GM21526 (cell line): ENCODE data around the gene EPO.

Experiments used
- ATAC-seq: cut with Tn5 transposase; IDR thresholded peaks from one replicate; pipeline ENCODE4 v1.9.1; 2021; ENCODE audit warnings: moderate library complexity; ENCODE audit not compliant: unreplicated experiment, low FRiP score

Gene EPO

DNA sequence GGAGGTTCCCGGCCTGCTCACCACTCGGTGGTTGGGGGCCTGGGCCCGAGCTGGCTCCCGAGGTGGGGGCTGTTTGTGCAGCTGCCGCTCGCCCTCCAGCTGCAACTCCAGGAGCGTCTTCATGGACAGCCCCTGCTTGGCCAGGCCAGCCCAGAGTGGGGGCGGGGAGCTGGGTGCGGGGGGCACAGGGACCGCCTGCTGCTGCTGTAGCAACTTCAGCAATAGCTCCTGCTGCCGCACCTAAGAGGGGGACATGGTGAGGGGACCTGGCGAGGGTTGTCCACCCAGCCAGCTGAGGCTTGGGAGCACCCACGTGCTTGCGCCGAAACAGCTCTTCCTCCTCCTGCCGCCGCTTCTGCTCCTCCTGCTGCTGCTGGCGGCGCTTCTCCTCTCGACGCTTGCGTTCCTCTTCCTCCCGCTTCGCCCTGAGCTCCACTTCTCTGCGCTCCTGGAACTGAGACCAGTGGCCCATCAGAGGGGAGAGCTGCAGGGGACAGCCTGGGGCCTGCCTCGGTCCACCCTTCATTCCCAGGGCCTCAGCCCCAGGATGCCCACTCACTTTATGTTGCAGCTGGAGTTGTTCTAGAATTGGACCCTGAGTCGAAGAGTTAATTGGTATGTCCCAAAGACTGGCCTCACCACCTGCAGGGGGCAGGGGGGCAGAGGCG is 37.1 kb upstream of the EPO start:
- ATAC-seq, result no peak

DNA sequence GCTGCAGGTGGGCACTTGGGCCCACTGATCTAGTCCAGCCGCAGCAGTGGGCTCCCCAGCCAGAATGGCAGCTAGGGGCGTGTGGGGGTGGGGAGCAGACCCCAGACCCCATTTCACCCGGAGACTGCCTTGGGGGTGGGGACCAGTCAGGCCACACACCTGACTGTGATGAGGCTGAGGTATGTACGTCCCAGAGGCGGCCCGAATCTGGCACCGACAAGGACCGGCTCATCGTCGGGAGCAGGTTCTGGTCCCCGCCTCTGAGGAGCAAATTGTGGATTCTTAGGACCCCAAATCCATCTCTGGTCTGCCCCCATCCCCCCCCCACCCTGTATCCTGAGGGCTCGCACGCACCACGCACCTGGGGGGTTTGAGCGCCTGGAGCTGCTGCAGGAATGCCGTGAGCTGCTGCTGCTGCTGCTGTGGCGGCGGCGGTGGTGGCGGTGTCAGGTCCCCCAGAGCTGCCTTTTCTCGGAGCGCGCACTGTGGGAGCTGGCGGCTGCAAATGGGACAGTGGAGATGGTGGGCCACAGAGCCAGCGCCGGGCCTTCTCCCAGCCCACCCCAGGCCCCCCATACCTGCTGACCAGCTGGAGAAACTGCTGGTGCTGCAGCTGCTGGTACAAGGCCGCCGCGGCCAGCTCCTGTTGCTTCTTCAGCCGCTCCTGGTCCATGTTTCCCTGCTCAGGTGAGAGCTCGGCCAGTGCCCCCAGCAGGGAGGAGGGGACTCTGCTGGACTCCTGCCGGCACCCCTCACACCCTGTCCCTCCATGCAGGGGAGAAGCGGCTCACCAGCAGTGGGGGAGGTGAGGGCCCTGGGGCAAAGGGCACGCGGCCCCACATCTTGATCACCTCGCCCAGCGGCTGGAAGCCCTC is 36.4 kb upstream of the EPO start:
- no peak for ATAC-seq

DNA sequence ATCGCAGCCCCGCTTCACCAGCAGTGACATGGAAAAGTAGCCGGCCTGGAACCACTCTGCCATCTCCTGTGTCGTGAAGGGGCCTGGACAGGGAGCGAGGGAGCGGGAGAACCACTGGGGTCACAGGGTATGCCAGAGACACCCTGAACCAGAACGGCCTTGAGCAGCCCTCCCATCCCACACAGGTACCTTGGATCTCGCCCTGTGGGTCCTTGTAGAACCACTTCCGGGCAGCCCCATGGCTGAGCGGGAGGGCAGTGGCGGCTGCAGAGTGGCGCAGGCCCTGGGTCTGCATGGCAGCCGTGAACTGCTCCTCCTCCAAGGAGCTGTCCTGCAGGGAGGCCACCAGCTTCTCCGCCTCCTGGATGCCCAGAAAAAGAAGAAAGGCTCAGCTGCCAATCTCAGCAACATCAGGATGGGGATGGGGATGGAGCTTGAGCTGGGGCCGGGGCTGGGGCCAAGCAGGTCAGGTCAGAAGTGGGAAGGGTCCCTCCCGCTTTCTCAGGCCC is 35.7 kb upstream of the EPO start:
- no peak for ATAC-seq

DNA sequence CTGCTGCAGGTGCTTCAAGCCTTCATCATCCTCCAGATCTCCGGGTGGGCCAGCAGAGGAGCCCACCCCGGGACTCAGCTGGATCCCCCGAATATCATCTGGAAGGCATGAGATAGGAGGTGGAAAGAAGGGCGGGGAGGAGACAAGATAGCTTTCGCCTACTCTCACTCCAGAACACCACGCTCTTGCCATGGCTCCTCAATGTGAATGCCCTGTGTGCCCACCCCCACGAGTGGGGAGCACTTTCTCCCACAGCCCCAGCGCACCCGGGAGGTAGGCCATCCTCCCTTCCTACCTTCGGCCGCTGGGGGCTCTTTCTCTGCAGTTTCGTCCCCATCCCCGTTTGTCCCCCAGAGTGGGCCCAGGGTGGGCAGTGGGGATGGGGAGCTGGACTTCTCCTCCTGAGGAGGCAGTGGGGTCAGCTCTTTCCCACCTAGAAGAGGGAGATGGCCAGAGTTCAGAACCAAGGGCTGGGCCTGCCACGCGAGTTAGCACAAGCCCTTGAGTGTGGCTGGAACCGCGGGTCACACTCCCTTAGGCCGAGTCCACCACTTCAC is 35.1 kb upstream of the EPO start:
- no peak for ATAC-seq

- ATAC-seq, result no peak
Observed at GRCh38 chr7:100685631-100686145, 34.6 kb upstream of the EPO start.

- ATAC-seq, result no peak
Observed at GRCh38 chr7:100686201-100686821, 34.0 kb upstream of the EPO start.

DNA sequence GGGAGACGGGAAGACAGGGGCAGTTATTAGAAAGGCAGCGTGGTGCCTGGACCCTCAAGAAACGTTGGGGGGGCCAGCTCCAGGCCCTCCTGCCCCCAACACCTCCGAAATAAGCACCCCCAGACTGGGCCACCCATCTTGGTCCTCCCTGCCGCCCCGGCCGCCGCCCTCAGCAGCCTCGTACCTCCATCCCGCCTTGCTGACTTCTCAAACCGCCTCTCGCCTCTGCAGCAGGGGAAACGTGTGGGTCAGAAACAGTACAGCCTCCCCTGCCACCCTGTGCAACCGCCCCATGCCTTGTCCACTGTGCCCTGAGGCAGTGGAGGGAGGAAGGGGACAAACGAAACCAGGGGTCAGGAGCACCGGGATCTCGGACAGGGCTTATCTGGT is 33.5 kb upstream of the EPO start:
- ATAC-seq, result no peak

GRCh38 chr7:100687261-100687660 is 33.0 kb upstream of the EPO start:
- ATAC-seq, result no peak

- no peak for ATAC-seq
Observed at GRCh38 chr7:100687751-100688300, 32.4 kb upstream of the EPO start.

GRCh38 chr7:100688326-100688860 is 31.9 kb upstream of the EPO start:
- ATAC-seq, result no peak

- ATAC-seq, result no peak
Observed at GRCh38 chr7:100689230-100690135, 30.8 kb upstream of the EPO start.

- no peak for ATAC-seq
Observed at GRCh38 chr7:100691676-100692577, 28.3 kb upstream of the EPO start.

DNA sequence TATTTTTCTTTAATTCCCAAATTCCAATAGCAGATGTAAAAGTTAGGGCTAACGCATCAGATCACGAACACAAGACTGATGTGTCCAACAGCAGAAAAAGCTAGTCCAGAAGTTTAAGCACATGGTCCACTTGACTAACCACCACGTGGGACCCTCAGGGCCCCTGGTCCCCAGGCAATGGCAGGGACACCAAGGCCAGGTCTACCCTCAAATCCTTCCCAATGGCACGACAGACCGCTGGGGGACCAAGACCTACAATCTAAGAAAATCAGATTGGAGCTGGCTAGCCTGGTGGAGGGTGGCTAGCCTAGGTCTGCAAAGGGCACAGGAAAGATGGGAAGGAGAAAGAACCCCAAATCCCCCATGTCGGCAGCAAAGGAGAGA is 27.7 kb upstream of the EPO start:
- no peak for ATAC-seq

- no peak for ATAC-seq
Observed at GRCh38 chr7:100693312-100694097, 26.8 kb upstream of the EPO start.

- ATAC-seq, result no peak
Observed at GRCh38 chr7:100694098-100694745, 26.0 kb upstream of the EPO start, which contains the start of gene GIGYF1. Gene GIGYF1 (minus strand): TSS chr7:100694250. CDS start chr7:100688238, 6,012 bp downstream.

- no peak for ATAC-seq
Observed at GRCh38 chr7:100696123-100696521, 24.1 kb upstream of the EPO start.

GRCh38 chr7:100699018-100699417 is 21.2 kb upstream of the EPO start:
- ATAC-seq, result no peak
